NCI-H226 (cell line): Measurements from ENCODE around the gene LIPC.

Experiments used
- DNase-seq: peaks from one replicate; pipeline ENCODE4 v3.0.0-alpha.2; 2015

Gene LIPC

GRCh38 chr15:58437531-58438105 is 5.8 kb downstream of the LIPC start:
- no peak for DNase-seq

GRCh38 chr15:58438111-58438510 is 6.3 kb downstream of the LIPC start:
- DNase-seq = no peak

GRCh38 chr15:58438956-58439355 is 7.2 kb downstream of the LIPC start:
- peak; percentile 63 for DNase-seq

GRCh38 chr15:58440158-58440910 is 8.5 kb downstream of the LIPC start:
- peak; percentile 48 for DNase-seq

- DNase-seq = peak; percentile 40
These were observed 9.1 kb downstream of the LIPC start for GRCh38 chr15:58440922-58441321.

GRCh38 chr15:58441376-58442070 is 9.7 kb downstream of the LIPC start:
- DNase-seq = peak; percentile 52

DNA sequence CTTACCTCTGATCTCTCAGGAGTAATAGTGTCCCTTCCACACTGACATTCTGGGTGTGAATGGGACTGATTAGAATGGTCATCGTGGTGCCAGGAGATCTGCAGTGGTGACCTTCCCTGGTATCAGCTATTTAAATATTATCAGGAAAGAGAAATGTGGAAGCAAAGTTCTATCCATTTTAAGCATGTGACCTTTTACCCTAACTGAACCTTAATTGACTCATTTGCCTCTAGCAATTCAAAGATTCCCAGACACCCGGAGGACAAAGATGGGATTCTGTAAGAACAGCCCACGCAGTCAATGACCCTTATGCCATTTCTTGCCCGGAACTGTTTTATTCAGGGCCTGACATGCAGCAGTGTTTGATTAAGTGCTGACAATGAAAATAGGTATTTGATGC is 10.3 kb downstream of the LIPC start:
- DNase-seq = no peak

GRCh38 chr15:58443308-58443707 is 11.5 kb downstream of the LIPC start:
- no peak for DNase-seq

GRCh38 chr15:58444056-58444455 is 12.3 kb downstream of the LIPC start:
- no peak for DNase-seq

- no peak for DNase-seq
These were observed 13.0 kb downstream of the LIPC start for GRCh38 chr15:58444658-58445332.

- DNase-seq = no peak
These were observed 14.1 kb downstream of the LIPC start for GRCh38 chr15:58445865-58446264.

DNA sequence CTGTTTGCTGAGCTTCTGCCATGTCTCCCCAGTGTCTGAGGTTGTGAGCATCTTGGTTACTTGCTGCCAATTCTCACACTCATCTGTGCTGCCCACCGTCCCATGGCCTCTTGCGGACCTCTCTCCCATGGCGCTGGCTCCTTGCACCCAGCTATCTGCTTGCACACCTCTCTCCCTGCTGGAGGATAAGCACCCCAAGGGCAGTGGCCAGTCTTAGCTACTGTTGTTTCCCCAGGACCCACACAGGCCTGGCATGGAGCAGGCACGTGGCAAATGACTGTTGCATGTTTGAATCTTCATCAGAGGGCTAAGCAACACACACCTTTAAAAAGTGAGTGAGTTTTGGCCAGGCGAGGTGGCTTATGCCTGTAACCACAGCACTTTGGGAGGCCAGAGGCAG is 14.7 kb downstream of the LIPC start:
- no peak for DNase-seq

GRCh38 chr15:58447271-58448010 is 15.7 kb downstream of the LIPC start:
- no peak for DNase-seq

GRCh38 chr15:58448331-58448730 is 16.5 kb downstream of the LIPC start:
- no peak for DNase-seq

GRCh38 chr15:58448906-58449305 is 17.1 kb downstream of the LIPC start:
- no peak for DNase-seq

- DNase-seq = no peak
These were observed 20.0 kb downstream of the LIPC start for GRCh38 chr15:58451826-58452225.

GRCh38 chr15:58452775-58453174 is 21.0 kb downstream of the LIPC start:
- no peak for DNase-seq

DNA sequence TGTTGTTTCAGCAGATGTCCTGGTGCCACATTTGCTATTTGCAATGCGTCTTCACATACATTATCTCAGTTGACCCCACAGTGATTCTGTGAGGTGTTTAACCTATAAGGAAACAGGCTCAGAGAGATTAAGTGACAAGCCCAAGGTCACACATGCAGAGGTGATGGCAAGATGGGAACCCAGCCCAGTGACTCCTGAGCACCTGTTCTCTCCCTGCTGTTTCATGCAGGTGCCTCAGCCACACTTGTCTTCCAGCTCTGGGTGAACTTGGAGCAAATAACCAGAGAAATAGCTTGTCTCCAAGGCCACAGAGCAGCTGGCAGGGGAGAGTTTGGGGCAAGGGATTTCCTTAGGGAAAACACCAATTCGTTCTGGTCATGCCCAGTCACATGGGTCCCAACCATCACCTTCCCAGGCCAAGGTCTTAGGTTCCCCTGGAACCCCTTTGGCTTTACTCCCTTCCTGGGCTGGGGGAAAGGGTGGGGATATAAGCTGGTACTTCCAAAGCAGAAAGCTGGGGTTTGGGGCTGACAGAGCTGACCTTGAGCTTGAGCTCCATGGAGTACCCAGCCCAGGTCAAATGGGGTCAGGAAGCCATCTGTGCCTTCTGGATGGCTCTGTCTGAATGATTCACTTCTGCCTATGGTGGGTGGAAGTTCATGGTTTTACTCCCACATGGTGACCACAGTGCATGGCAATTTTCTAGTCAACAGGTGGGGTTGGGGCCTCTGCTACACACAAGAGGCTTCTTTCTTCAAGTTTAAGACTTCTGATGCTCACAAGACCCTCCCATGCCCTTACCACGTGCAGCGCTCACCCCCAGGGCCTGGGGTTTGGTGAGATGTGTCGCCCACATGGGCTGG is 22.4 kb downstream of the LIPC start:
- DNase-seq = no peak

- no peak for DNase-seq
These were observed 23.2 kb downstream of the LIPC start for GRCh38 chr15:58454950-58455401.

DNA sequence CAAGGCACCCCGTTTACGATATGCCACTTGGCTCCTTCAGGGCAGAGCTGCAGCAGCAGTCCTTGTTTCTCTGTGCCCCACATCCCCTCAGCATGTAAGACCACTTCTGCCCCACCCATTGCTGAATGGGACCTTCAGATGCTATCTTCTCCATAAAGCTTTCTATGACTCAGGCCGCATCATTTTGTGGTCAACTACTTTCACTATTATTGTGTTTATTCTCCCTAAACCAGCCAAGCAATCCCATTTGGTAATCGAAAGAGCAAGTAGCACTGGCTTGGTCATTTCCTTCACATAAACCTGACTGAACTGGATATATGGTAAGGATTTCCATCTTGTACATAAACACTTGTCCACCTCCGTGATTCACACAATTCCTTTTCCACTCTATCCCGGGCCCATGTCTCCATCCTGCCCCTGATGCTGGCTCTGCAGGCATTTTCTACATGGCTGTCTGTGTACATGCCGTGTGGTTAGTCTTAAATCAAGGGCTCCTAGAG is 25.7 kb downstream of the LIPC start:
- peak; percentile 56 for DNase-seq

DNA sequence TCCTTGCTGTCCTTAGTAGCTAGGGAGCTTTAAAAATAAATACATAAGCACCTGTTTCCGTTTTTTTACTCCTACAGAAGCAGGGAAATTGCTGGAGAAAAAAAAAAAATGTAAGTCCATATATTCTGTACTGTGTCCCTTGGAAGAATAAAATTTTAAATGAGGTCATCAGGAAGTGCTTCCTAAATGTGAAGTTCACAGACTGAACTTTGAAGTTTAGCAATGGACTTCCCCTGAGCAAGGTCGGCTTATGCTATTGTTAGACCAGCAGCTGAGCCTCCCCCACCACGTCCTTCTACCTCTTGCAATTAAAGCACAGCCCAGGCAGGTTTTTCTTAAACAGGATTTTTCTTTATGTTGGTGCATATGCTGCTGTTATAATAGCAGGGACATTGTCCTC is 26.3 kb downstream of the LIPC start:
- no peak for DNase-seq

DNA sequence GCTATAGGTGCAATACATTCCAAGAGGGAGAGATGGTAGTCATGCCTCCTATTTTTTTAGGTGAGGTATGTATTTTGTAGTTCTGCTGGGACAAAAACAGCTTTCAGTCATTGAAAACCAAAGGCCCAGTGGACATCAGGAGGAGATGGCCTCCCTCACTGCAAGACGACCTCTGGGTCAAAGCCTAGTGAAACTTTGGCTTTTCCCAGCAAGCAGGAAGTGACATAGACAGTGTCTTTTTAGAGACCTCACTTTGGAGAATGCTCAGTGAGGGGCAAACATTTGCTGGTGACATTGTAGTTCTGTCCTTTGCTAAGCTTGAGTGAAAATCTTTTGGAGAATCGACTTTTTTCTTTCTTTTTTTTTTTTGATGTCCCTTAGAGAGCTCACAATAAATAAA is 27.3 kb downstream of the LIPC start:
- no peak for DNase-seq
